Measurements from ENCODE around the gene POU2AF3. TPM values are rescaled to one million over a fixed set of nuclear protein-coding genes. Genes with fewer than 3 reads are reported as not detected.
A peak's percentile ranks its signal among the peaks of the same experiment; 100 is the strongest.

Gene POU2AF3
- polyA plus RNA-seq, 4 donors: 3.4 to 13.8 (median 6.4) TPM

DNA sequence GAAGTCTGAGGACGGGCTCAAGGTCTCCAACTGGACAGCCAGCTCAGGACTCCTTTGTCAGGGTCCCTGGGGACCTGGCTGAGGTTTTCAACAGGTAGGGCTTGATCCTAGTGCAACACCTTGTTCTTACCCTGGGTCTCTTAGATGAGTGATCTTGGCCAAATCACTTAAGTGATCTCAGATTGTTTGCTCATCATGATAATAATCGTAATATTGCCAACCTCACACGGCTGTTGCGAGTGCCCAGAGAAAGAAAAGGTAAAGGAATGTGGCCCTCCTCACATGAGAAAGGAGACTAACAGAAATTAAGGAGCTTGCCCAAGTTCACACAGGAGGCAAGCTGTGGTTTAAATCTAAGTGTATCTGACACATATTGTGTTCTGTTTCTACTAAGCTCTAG, 28.5 kb downstream of the POU2AF3 start:
- Histone ChIP-seq H3K27ac (ENCODE audit: low read depth in 1 of 3, low read length in 2 of 3) (no peak overlapping the region), H3K36me3 (ENCODE audit: control insufficient read depth in 3 of 3, insufficient read depth in 2 of 3, low read depth in 1 of 3, low read length in 3 of 3) (no peaks in the 10 kb centered on the region), H3K4me3 (ENCODE audit: low read depth in 1 of 3, low read length in 3 of 3) (no peak overlapping the region), H3K4me1 (ENCODE audit: control insufficient read depth in 3 of 3, insufficient read depth in 2 of 3, low read depth in 1 of 3, low read length in 2 of 3) (peaks cover 0 to 5% (median 3%) of the 10 kb centered on the region in 3 donors), H3K9me3 (ENCODE audit: control insufficient read depth in 2 of 2, insufficient read depth in 1 of 2, low read depth in 1 of 2, low read length in 1 of 2) (no peaks in the 10 kb centered on the region), H3K27me3 (ENCODE audit: control insufficient read depth in 3 of 3, insufficient read depth in 3 of 3, low read length in 3 of 3) (no peaks in the 10 kb centered on the region)
- 67 to 91% (median 79%) methylated on average over 4 of the region's 4 CpGs for WGBS, 3 donors
- no peak for FAIRE-seq
- no peak for DNase-seq

DNA sequence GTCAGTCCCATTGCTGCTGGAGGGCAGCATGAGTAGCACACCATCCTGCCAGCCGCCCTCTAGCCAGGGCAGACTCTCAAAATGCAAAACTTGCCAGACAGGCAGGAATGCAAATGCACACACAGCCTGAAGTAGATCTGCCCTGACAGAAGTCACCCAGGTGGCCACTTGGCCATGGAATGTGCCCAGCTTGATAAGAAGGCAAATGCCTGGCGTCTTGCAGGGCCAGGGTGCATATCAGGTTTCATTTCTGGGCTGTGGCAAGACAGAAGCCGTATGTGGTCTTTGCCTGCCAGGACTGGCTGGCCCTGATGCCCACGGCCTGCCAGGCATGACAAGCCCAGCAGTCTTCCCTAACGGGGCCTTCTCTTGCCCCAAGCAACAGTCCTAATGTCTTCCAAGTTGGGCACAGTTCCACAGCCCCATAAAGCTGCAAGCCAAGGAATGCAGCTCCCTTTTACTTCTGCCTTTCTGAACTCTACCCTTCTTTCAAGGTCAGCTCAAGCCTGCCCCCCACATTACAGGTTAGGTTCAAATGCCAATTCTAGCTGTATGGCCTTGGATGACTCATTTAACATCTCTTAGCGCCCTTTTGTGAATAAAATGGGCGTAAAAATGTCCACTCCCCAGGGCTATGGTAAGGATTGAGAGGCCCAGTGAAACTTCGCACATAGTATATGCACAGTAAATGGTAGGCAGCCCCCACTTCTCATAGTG, 29.7 kb downstream of the POU2AF3 start:
- no peaks in the 10 kb centered on the region for H3K36me3 ChIP-seq (ENCODE audit: control insufficient read depth in 3 of 3, insufficient read depth in 2 of 3, low read depth in 1 of 3, low read length in 3 of 3)
- no peak overlapping the region for H3K27ac ChIP-seq (ENCODE audit: low read depth in 1 of 3, low read length in 2 of 3)
- FAIRE-seq (no peak), DNase-seq (peak in 1 of 2 donors; percentile 67)
- H3K4me1 ChIP-seq (ENCODE audit: control insufficient read depth in 3 of 3, insufficient read depth in 2 of 3, low read depth in 1 of 3, low read length in 2 of 3): peaks cover 0 to 5% (median 3%) of the 10 kb centered on the region in 3 donors
- H3K9me3 ChIP-seq (ENCODE audit: control insufficient read depth in 2 of 2, insufficient read depth in 1 of 2, low read depth in 1 of 2, low read length in 1 of 2): no peaks in the 10 kb centered on the region
- H3K27me3 ChIP-seq (ENCODE audit: control insufficient read depth in 3 of 3, insufficient read depth in 3 of 3, low read length in 3 of 3): no peaks in the 10 kb centered on the region
- no peak overlapping the region for H3K4me3 ChIP-seq (ENCODE audit: low read depth in 1 of 3, low read length in 3 of 3)
- WGBS, 3 donors: 38 to 66% (median 48%) methylated on average over 8 of the region's 8 CpGs

DNA sequence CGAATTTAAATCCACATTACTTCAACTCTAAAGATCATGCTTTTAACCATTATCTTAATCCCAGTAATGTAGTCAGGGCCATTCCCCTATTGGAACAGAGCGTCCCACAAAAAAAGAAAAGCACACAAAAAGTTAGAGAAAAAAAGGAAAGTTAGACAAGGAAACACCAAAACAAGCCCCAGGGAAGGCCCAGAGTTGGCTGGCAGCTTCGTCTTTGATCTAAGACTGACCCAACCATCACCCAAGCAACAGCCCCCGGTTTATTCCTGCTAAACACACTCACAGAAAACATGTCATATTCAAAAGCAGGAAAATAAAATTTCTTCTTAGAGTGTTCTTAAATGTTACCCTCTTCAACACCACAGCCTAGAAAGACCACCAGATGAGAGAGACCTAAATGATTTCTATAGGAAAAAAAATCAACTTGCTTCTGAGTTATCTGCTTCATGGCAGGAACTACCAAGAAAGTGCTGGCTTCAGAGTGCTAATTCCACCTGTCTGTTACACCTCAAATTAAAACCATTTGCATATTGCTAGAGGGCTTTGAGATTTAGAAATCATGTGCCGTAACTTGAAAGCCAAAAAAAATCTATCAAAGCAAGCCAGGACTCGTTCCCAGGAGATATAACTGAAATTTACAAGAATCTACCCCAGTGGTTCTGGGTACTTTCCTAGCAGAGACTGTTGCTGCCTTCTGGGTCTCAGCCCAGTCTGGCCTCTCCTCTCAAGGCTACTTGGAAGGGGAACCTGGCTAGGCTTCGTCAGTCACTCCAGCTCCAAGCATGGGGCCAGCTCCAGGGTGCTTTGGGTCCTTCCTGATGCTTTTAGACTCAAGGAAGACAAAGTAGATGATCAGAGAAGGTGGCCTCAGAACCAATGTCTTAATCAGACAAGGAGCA, 31.2 kb downstream of the POU2AF3 start:
- DNase-seq (no peak), FAIRE-seq (no peak)
- Histone ChIP-seq H3K9me3 (ENCODE audit: control insufficient read depth in 2 of 2, insufficient read depth in 1 of 2, low read depth in 1 of 2, low read length in 1 of 2) (no peaks in the 10 kb centered on the region), H3K36me3 (ENCODE audit: control insufficient read depth in 3 of 3, insufficient read depth in 2 of 3, low read depth in 1 of 3, low read length in 3 of 3) (no peaks in the 10 kb centered on the region), H3K4me1 (ENCODE audit: control insufficient read depth in 3 of 3, insufficient read depth in 2 of 3, low read depth in 1 of 3, low read length in 2 of 3) (peaks cover 0 to 15% (median 8%) of the 10 kb centered on the region in 3 donors), H3K27ac (ENCODE audit: low read depth in 1 of 3, low read length in 2 of 3) (no peak overlapping the region), H3K4me3 (ENCODE audit: low read depth in 1 of 3, low read length in 3 of 3) (no peak overlapping the region), H3K27me3 (ENCODE audit: control insufficient read depth in 3 of 3, insufficient read depth in 3 of 3, low read length in 3 of 3) (no peaks in the 10 kb centered on the region)
- 84 to 93% (median 85%) methylated on average over 7 of the region's 7 CpGs for WGBS, 3 donors

DNA sequence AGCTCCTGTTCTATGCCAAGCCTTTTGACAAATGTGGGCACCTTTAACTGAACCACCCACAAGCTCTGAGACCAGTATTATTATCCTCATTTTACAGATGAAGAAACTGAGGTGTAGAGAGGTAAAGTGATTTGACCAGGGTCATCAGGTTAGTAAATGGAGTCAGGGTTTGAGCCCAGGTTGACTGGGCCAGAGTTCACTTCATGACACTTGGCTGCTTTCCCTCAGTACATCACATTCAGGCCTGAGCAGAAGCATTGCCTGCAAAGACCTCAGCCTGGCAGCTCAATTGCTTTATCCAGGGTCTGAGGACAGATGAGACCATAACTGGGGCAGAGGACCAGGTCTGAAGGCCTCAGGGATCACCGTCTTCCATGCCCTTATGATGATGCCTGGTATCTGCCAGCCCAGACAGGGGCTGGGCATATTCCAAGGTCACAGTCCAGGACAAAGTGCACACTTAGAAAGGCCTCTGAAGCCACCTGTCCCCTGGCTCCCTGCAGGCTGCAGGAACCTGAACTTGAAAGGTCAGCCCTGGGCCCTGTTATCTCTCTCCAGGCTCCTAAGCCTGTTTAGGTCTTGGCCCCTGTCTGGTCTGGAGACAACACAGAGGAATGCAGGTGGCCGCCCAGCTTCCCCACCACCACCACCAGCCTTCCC, 32.0 kb downstream of the POU2AF3 start:
- H3K27ac ChIP-seq (ENCODE audit: low read depth in 1 of 3, low read length in 2 of 3): no peak overlapping the region
- no peaks in the 10 kb centered on the region for H3K36me3 ChIP-seq (ENCODE audit: control insufficient read depth in 3 of 3, insufficient read depth in 2 of 3, low read depth in 1 of 3, low read length in 3 of 3)
- DNase-seq (peak; percentile 27 to 60), FAIRE-seq (no peak)
- peaks cover under 1 to 23% (median 9%) of the 10 kb centered on the region in 3 donors for H3K4me1 ChIP-seq (ENCODE audit: control insufficient read depth in 3 of 3, insufficient read depth in 2 of 3, low read depth in 1 of 3, low read length in 2 of 3)
- WGBS, 3 donors: 64 to 81% (median 67%) methylated on average over 2 of the region's 2 CpGs
- H3K9me3 ChIP-seq (ENCODE audit: control insufficient read depth in 2 of 2, insufficient read depth in 1 of 2, low read depth in 1 of 2, low read length in 1 of 2): no peaks in the 10 kb centered on the region
- H3K27me3 ChIP-seq (ENCODE audit: control insufficient read depth in 3 of 3, insufficient read depth in 3 of 3, low read length in 3 of 3): no peaks in the 10 kb centered on the region
- H3K4me3 ChIP-seq (ENCODE audit: low read depth in 1 of 3, low read length in 3 of 3): no peak overlapping the region

DNA sequence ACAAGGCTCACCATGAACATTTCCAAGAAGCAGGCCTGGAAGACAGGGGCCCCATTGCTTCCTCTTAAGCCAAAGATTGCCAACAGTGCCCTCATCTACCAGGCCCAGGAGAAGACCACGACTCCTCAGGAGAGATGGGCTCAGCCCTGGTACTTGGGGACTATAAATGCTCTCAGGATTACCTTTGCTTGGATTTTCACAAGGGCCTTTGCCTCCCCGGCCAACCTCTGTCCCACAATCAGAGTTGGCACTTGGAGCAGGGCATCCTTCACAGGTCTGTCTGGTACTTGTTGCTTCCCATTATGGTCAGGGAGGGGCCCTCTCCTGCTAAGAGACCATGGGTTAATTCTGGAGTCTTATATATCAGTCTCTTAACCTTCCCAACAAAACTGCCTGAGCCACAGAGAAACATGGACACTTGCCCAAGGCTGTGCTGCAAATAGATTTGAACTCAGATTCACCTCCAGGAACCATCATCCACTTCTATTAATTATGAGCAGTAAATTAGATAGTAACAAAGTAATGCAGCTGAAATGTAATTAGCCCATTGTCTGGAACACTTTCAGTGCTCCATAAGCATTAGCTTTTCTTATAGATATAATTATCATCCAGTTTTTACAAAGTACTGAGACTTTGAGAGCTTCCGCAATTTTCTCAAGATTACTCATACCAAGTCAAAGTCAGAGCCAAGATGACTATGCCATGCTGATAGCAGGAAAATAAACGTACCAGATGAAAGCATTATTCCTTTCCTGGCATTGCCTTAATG, 33.5 kb downstream of the POU2AF3 start:
- no peak for FAIRE-seq
- H3K27ac ChIP-seq (ENCODE audit: low read depth in 1 of 3, low read length in 2 of 3): no peak overlapping the region
- WGBS, 3 donors: 72 to 80% (median 79%) methylated on average over 4 of the region's 4 CpGs

DNA sequence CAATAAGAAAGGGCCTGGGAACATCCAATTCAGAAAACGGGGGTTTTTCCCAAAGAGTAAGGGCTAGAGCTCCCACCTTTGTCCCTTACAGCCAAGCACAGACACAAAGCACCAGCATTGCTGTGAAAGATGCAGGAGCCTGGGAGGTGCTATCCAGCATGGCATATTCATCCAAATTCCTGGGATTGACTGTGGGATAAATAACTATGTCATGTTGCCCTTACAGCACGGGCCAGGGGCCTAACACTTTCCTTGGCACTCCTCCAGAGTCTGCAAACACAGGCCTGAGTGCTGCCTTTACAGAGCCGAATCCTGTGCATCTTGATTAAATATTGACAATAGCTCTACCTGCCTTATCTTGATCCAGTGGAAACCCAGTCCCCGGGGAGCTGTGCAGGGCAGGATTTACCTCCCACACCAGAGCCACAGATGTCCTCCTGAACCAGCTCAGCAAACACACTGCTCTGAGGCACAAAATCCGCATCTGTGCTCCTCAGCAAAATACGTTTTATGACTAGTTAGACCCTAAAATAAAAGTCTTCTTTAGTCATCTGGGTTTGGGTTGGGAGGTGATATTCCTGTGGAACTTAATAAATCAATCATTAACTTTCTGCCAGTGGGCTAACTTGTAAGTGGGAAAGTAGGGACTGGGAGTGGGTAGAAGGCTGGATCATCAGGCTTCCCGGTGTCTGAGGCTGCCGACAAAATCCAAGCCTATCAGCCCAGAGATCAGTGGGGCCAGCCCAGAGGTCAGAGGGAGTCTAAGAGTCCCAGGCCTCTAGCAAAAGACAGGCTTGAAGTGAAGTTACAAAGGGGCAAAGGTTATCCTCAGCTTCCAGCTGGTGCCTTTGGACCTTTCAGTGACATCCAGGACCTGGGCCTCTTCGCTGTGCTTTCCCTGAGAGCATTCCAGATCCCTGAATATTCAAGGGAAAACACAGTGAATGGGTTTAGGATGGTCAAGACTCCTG, 36.5 kb downstream of the POU2AF3 start:
- no peak for FAIRE-seq
- Histone ChIP-seq H3K9me3 (ENCODE audit: control insufficient read depth in 2 of 2, insufficient read depth in 1 of 2, low read depth in 1 of 2, low read length in 1 of 2) (no peaks in the 10 kb centered on the region), H3K27me3 (ENCODE audit: control insufficient read depth in 3 of 3, insufficient read depth in 3 of 3, low read length in 3 of 3) (no peaks in the 10 kb centered on the region), H3K4me1 (ENCODE audit: control insufficient read depth in 3 of 3, insufficient read depth in 2 of 3, low read depth in 1 of 3, low read length in 2 of 3) (peaks cover 7 to 50% (median 12%) of the 10 kb centered on the region in 3 donors), H3K27ac (ENCODE audit: low read depth in 1 of 3, low read length in 2 of 3) (peak overlapping the region in 1 of 3 donors; percentile 31), H3K36me3 (ENCODE audit: control insufficient read depth in 3 of 3, insufficient read depth in 2 of 3, low read depth in 1 of 3, low read length in 3 of 3) (no peaks in the 10 kb centered on the region), H3K4me3 (ENCODE audit: low read depth in 1 of 3, low read length in 3 of 3) (no peak overlapping the region)
- WGBS, 3 donors: 17 to 57% (median 31%) methylated on average over 9 of the region's 9 CpGs
- DNase-seq: peak; percentile 64 to 65

More for the DNA sequence above, 33.5 kb downstream of the POU2AF3 start:
- Histone ChIP-seq H3K27me3 (ENCODE audit: control insufficient read depth in 3 of 3, insufficient read depth in 3 of 3, low read length in 3 of 3) (no peaks in the 10 kb centered on the region), H3K36me3 (ENCODE audit: control insufficient read depth in 3 of 3, insufficient read depth in 2 of 3, low read depth in 1 of 3, low read length in 3 of 3) (no peaks in the 10 kb centered on the region), H3K9me3 (ENCODE audit: control insufficient read depth in 2 of 2, insufficient read depth in 1 of 2, low read depth in 1 of 2, low read length in 1 of 2) (no peaks in the 10 kb centered on the region), H3K4me3 (ENCODE audit: low read depth in 1 of 3, low read length in 3 of 3) (no peak overlapping the region), H3K4me1 (ENCODE audit: control insufficient read depth in 3 of 3, insufficient read depth in 2 of 3, low read depth in 1 of 3, low read length in 2 of 3) (peaks cover 7 to 39% (median 11%) of the 10 kb centered on the region in 3 donors)
- no peak for DNase-seq

DNA sequence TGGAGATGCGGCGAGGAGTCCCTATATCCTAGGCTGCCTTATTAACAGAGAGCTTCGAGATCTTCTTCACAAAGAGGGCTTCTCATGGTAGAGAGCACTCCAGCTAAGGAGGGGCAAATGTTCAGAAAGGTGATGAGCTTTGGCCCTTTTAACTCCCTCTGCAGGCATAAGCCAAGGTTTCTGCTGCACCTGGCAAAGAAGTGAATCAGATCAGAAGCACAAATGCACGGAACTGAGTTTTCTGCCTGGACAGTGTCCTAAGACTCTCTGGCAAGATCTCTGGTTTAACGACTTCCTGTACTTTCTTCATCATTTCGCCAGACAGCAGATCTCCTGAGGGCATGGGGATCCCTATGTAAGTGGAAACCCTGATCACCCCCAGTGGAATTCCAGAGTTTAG, 37.2 kb downstream of the POU2AF3 start:
- peaks cover 7 to 45% (median 11%) of the 10 kb centered on the region in 3 donors for H3K4me1 ChIP-seq (ENCODE audit: control insufficient read depth in 3 of 3, insufficient read depth in 2 of 3, low read depth in 1 of 3, low read length in 2 of 3)
- WGBS, 3 donors: 45 to 67% (median 48%) methylated on average over 6 of the region's 6 CpGs
- H3K27ac ChIP-seq (ENCODE audit: low read depth in 1 of 3, low read length in 2 of 3): peak overlapping the region in 1 of 3 donors; percentile 31
- H3K36me3 ChIP-seq (ENCODE audit: control insufficient read depth in 3 of 3, insufficient read depth in 2 of 3, low read depth in 1 of 3, low read length in 3 of 3): no peaks in the 10 kb centered on the region
- no peak overlapping the region for H3K4me3 ChIP-seq (ENCODE audit: low read depth in 1 of 3, low read length in 3 of 3)
- H3K9me3 ChIP-seq (ENCODE audit: control insufficient read depth in 2 of 2, insufficient read depth in 1 of 2, low read depth in 1 of 2, low read length in 1 of 2): no peaks in the 10 kb centered on the region
- FAIRE-seq: no peak
- H3K27me3 ChIP-seq (ENCODE audit: control insufficient read depth in 3 of 3, insufficient read depth in 3 of 3, low read length in 3 of 3): no peaks in the 10 kb centered on the region
- DNase-seq: peak in 1 of 2 donors; percentile 45

Data from small intestine (tissue), 7 donors.